Urinary bladder (tissue), 4 donors: ENCODE measurements around the gene NFKB1. TPM values are rescaled to one million over a fixed set of nuclear protein-coding genes. Genes with fewer than 3 reads are reported as not detected.

Experiments used
- DNase-seq: peaks from one replicate; pipeline ENCODE4 v3.0.0-alpha.2; 2015; ENCODE audit errors: extremely low spot score
- H3K27ac ChIP-seq: one replicate; pipeline ENCODE4 v1.5.1; 2013; ENCODE audit warnings: low read depth, mild to moderate bottlenecking, moderate library complexity
- H3K36me3 ChIP-seq: one replicate; pipeline ENCODE4 v1.6.1; 2013; ENCODE audit warnings: mild to moderate bottlenecking, moderate library complexity; ENCODE audit not compliant: insufficient read depth
- H3K4me1 ChIP-seq: one replicate; pipeline ENCODE4 v1.6.1; 2013; ENCODE audit warnings: mild to moderate bottlenecking, moderate library complexity; ENCODE audit not compliant: insufficient read depth
- H3K4me3 ChIP-seq: one replicate; pipeline ENCODE4 v1.5.1; 2013; ENCODE audit warnings: low read depth, low read length
- WGBS: extraction: QIAGEN DNeasy Blood & Tissue Kit; methylation state at CpG from one replicate; pipeline ENCODE4 v1.1.7; 2013; 5-methylcytosine and 5-hydroxymethylcytosine counted together
- polyA plus RNA-seq: library from polyadenylated mRNA; stranded (reverse); fragments of 200-250 nt; gene quantifications from one replicate; pipeline ENCODE4 v1.2.3, GENCODE V29; 2013
- total RNA-seq: library from RNA; depleted of rRNA; stranded (reverse); fragments of >200 nt; gene quantifications from one replicate; pipeline ENCODE4 v1.2.3, GENCODE V29; 2014
- donor health status: healthy with polysubstance abuse.
- donor health status: healthy.

Gene NFKB1
- total and polyA plus RNA-seq, 2 donors, result 29.4 to 38.4 TPM

DNA sequence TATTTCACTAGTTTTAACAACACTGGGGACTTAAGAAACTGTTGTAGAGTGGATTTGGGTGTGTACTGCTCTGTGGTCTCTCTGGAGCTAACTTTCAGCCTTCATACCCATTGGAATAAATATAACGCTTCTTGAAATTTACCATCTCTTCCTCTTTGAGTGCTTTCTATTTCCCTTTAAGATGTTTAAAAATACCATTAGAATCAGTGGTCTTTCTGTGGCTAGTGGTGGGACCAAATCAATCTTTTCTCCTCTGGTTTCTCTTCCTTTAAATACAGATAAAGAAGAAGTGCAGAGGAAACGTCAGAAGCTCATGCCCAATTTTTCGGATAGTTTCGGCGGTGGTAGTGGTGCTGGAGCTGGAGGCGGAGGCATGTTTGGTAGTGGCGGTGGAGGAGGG lies 92.0 kb downstream of the NFKB1 start:
- H3K36me3 ChIP-seq, result peaks cover 4% of the 10 kb centered on the region
- WGBS, result 94% methylated on average over 7 of the region's 7 CpGs

GRCh38 chr4:102594000-102594399 lies 92.8 kb downstream of the NFKB1 start:
- no peaks in the 10 kb centered on the region for H3K4me1 ChIP-seq
- no peak overlapping the region for H3K27ac ChIP-seq
- peaks cover 4% of the 10 kb centered on the region for H3K36me3 ChIP-seq
- H3K4me3 ChIP-seq, result no peak overlapping the region
- DNase-seq, result no peak
- 77% methylated on average over 2 of the region's 2 CpGs for WGBS

More for the DNA sequence above, 92.0 kb downstream of the NFKB1 start:
- Histone ChIP-seq H3K27ac (no peak overlapping the region), H3K4me1 (no peaks in the 10 kb centered on the region), H3K4me3 (no peak overlapping the region)
- DNase-seq, result no peak

GRCh38 chr4:102596532-102596931 lies 95.4 kb downstream of the NFKB1 start:
- WGBS, result 80% methylated on average over 4 of the region's 4 CpGs
- no peak overlapping the region for H3K4me3 ChIP-seq
- H3K36me3 ChIP-seq, result peaks cover 4% of the 10 kb centered on the region
- no peak for DNase-seq
- no peak overlapping the region for H3K27ac ChIP-seq
- no peaks in the 10 kb centered on the region for H3K4me1 ChIP-seq

- peaks cover 4% of the 10 kb centered on the region for H3K36me3 ChIP-seq
- 48% methylated on average over 1 of the region's 1 CpG for WGBS
- DNase-seq, result no peak
- H3K4me1 ChIP-seq, result no peaks in the 10 kb centered on the region
- H3K4me3 ChIP-seq, result no peak overlapping the region
- H3K27ac ChIP-seq, result no peak overlapping the region
Measured at GRCh38 chr4:102598086-102598761, 97.1 kb downstream of the NFKB1 start.

- WGBS, result 67% methylated on average over 6 of the region's 6 CpGs
- H3K36me3 ChIP-seq, result peaks cover 4% of the 10 kb centered on the region
- H3K4me3 ChIP-seq, result no peak overlapping the region
- H3K27ac ChIP-seq, result no peak overlapping the region
- H3K4me1 ChIP-seq, result no peaks in the 10 kb centered on the region
- DNase-seq, result no peak
Measured at GRCh38 chr4:102598762-102599374, 97.7 kb downstream of the NFKB1 start.

- peaks cover 3% of the 10 kb centered on the region for H3K36me3 ChIP-seq
- no peaks in the 10 kb centered on the region for H3K4me1 ChIP-seq
- WGBS, result 48% methylated on average over 4 of the region's 4 CpGs
- H3K4me3 ChIP-seq, result no peak overlapping the region
- no peak for DNase-seq
- H3K27ac ChIP-seq, result no peak overlapping the region
Measured at GRCh38 chr4:102599455-102599854, 98.3 kb downstream of the NFKB1 start.

DNA sequence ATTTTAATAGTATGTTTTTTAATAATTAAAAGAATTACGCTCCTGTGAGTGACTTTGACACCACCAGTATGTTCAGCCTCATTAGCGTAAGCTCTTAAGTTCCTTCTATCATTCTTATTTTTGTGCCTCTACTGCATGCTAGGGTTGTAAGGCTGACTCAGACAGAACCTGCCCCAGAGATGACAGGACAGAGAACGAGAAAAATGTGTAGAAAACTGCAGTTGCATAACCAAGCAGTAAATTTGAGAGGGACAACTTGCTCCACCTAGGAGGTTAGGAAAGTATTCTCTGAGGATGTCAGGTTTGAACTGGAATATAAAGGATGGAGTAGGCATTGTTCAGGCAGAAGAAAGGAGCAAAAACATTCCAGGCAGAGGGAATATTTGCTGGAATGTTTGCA lies 98.7 kb downstream of the NFKB1 start:
- DNase-seq, result no peak
- H3K4me1 ChIP-seq, result no peaks in the 10 kb centered on the region
- WGBS, result 81% methylated on average over 3 of the region's 3 CpGs
- no peak overlapping the region for H3K4me3 ChIP-seq
- no peaks in the 10 kb centered on the region for H3K36me3 ChIP-seq
- no peak overlapping the region for H3K27ac ChIP-seq

GRCh38 chr4:102600689-102601088 lies 99.5 kb downstream of the NFKB1 start:
- no peak overlapping the region for H3K4me3 ChIP-seq
- DNase-seq, result no peak
- H3K27ac ChIP-seq, result no peak overlapping the region
- peaks cover 2% of the 10 kb centered on the region for H3K36me3 ChIP-seq
- no peaks in the 10 kb centered on the region for H3K4me1 ChIP-seq

DNA sequence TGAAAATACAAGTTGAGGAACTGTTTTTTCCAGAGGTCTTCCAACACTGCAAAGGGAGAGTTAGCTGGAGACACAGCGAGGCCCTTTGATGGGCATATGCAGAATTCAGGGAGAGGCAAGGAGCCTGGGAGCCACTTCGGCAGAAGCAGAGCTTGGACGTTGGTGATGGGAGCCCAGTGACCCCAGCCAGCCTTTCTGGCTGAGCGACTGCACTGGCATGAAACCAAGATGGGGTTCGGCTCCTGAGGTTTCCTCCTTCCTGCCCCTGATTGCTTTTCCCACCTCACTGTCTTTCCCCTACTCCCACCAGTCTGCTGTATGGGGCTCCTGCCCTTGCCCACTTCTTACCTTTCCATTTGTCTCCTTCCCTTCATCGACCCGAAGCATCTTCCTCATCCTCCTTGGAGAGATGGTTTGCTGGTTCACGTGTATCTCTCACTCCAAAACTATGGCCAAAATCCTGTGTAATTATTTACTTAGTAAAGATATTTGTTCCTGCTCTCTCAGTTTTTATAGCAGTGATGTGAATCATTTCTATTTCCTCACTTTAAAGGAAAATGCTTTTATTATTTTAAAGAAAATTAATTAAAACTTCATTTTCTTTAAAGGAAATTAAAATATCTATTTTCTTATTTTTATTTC lies 100.5 kb downstream of the NFKB1 start:
- no peak overlapping the region for H3K4me3 ChIP-seq
- H3K36me3 ChIP-seq, result peaks cover 2% of the 10 kb centered on the region
- H3K27ac ChIP-seq, result no peak overlapping the region
- DNase-seq, result no peak
- 76% methylated on average over 8 of the region's 8 CpGs for WGBS
- no peaks in the 10 kb centered on the region for H3K4me1 ChIP-seq

DNA sequence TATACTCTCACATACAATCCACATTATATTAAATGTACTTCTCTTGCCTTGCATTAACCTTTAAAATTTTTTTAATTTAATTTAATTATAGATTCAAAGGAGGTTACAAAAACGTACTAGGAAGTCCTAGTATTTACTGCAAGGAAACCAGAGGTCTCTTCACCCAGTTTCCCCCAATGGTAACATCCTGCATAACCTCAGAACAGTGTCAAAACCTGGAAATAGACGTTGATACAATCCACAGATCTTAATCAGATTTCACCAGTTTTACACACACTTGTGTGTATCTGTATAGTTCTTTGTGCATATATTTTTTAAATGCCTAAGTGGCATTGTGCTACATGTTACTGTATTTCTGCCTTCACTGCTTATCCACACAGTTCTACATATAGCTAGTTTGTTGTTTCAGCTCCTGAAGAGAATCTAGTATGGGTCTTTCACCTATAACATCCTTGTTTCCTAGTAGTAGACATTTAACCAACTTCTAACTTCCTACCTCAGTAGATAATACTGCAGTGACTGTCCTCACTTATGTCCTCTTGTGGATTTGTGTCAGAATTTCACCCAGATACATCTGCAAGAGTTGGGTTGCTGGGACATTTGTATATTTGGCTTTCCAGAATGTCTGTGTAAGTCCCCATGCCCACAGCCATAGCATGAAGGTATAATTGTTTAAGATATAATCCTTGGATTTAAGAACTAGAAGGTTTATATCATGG lies 103.2 kb downstream of the NFKB1 start:
- Histone ChIP-seq H3K36me3 (peaks cover 9% of the 10 kb centered on the region), H3K4me1 (no peaks in the 10 kb centered on the region), H3K27ac (no peak overlapping the region), H3K4me3 (no peak overlapping the region)
- no peak for DNase-seq
- WGBS, result 79% methylated on average over 2 of the region's 2 CpGs

- Histone ChIP-seq H3K4me1 (no peaks in the 10 kb centered on the region), H3K27ac (no peak overlapping the region), H3K4me3 (no peak overlapping the region), H3K36me3 (peaks cover 10% of the 10 kb centered on the region)
- no peak for DNase-seq
- WGBS, result 87% methylated on average over 3 of the region's 3 CpGs
Measured at GRCh38 chr4:102606261-102606660, 105.1 kb downstream of the NFKB1 start.

DNA sequence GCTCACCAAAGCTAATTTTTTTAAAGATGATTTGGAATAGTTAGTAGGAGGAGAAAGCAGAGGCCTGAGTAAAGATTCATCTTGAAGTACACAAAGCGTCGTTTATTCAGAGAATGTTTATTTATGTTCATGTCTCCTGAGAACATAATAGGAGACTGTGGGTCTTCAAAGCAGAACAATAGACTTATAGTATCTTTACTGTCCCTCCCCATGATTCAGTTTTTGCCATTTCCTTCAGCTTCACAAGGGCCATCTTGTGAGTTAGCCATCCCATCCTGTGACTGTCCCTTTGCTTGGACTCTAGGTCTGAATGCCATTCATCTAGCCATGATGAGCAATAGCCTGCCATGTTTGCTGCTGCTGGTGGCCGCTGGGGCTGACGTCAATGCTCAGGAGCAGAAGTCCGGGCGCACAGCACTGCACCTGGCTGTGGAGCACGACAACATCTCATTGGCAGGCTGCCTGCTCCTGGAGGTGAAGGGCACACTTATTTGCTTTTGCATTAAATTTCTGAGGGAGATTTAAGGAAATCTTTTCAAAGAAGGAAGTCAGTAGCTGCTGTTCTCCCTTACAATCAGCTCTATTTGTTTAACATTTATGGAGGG lies 105.8 kb downstream of the NFKB1 start:
- Histone ChIP-seq H3K27ac (no peak overlapping the region), H3K4me3 (no peak overlapping the region), H3K36me3 (peaks cover 17% of the 10 kb centered on the region), H3K4me1 (no peaks in the 10 kb centered on the region)
- no peak for DNase-seq
- 87% methylated on average over 7 of the region's 7 CpGs for WGBS

DNA sequence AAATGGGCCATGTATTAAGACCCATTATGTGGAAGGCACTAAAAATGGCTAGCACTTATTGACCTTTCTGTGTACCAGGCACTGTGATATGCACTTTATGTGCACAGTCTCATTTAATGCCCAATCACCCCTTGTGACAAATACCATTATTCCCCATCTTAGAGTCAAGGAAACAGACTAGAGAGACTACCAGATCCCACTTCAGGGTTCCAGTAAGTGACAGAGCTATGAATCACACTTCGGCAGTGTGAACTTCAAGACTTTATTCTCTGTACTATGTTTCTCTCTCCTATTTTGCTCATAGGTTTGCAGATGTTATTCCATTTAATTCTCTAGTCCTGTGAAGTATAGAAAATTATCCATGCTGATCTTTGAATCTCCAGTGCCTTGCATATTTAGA lies 107.0 kb downstream of the NFKB1 start:
- WGBS, result 94% methylated on average over 1 of the region's 1 CpG
- no peak overlapping the region for H3K27ac ChIP-seq
- peaks cover 17% of the 10 kb centered on the region for H3K36me3 ChIP-seq
- no peaks in the 10 kb centered on the region for H3K4me1 ChIP-seq
- no peak for DNase-seq
- H3K4me3 ChIP-seq, result no peak overlapping the region
